Progenitor cell of endocrine pancreas (in vitro differentiated cells): ENCODE results near the gene SHISA6. TPM values are rescaled to one million over a fixed set of nuclear protein-coding genes. Genes with fewer than 3 reads are reported as not detected.

Experiments
- DNase-seq: peaks from one replicate; pipeline ENCODE4 v3.0.0; 2021; ENCODE audit warnings: low spot score; ENCODE audit not compliant: unreplicated experiment
- H3K27ac Mint-ChIP-seq: 2 replicates; pipeline ENCODE4 v1.8.0; 2021; ENCODE audit warnings: mild to moderate bottlenecking, moderate library complexity, mixed read lengths
- H3K27me3 Mint-ChIP-seq: 2 replicates; pipeline ENCODE4 v1.8.0; 2021; ENCODE audit warnings: mixed read lengths
- H3K36me3 Mint-ChIP-seq: 2 replicates; pipeline ENCODE4 v1.8.0; 2022; ENCODE audit warnings: mixed read lengths; ENCODE audit not compliant: insufficient read depth
- H3K4me1 Mint-ChIP-seq: 2 replicates; pipeline ENCODE4 v1.8.0; 2021; ENCODE audit warnings: low read depth, mixed read lengths
- H3K4me3 Mint-ChIP-seq: 2 replicates; pipeline ENCODE4 v1.8.0; 2021; ENCODE audit warnings: low read depth, mild to moderate bottlenecking, moderate library complexity, mixed read lengths
- H3K9me3 Mint-ChIP-seq: 2 replicates; pipeline ENCODE4 v1.8.0; 2021; ENCODE audit warnings: low read depth, mixed read lengths
- CTCF ChIP-seq: fragments of 200-600 bp; sonication (generic); IDR thresholded peaks from one replicate; pipeline ENCODE4 v1.5.0; 2021; ENCODE audit warnings: antibody characterized with exemption, mild to moderate bottlenecking; ENCODE audit not compliant: unreplicated experiment
- total RNA-seq: library from RNA; stranded (reverse); gene quantifications from 2 replicates; pipeline ENCODE4 v1.2.1, GENCODE V29; 2021

The SHISA6 gene
- total RNA-seq, 1 donor from 2014 or later: 1.0 TPM

DNA sequence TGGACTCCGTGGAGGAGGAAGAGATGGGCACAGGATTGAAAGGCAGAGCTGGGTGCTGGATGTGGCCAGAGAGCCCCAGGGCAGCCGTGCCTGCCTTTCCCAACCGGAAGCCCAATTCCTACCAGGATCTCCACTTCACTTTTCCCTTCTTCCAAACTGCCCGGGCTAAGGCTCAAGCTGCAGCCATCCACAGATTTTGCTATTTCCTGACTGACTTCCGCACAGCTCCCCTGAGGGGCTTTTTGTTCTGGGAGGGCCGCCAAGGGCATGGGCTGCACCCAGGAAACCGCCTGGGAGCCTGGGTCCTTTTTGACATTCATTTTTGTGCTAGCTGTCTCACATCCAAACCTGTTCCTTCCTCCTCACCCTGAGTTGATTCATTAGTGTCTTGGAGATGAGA is 4.2 kb downstream of the SHISA6 start:
- no peak overlapping the region for H3K27ac Mint-ChIP-seq
- H3K36me3 Mint-ChIP-seq: no peaks in the 10 kb centered on the region
- no peak for TF ChIP-seq CTCF
- H3K27me3 Mint-ChIP-seq: peaks cover 63% of the 10 kb centered on the region
- no peaks in the 10 kb centered on the region for H3K9me3 Mint-ChIP-seq
- peaks cover 10% of the 10 kb centered on the region for H3K4me1 Mint-ChIP-seq
- no peak overlapping the region for H3K4me3 Mint-ChIP-seq
- no peak for DNase-seq

- no peak for TF ChIP-seq CTCF
- Mint-ChIP-seq H3K36me3 (no peaks in the 10 kb centered on the region), H3K4me3 (no peak overlapping the region), H3K27ac (no peak overlapping the region), H3K4me1 (peaks cover 16% of the 10 kb centered on the region), H3K27me3 (peaks cover 63% of the 10 kb centered on the region), H3K9me3 (no peaks in the 10 kb centered on the region)
- no peak for DNase-seq
These were observed 4.8 kb downstream of the SHISA6 start for GRCh38 chr17:11245791-11246190.

DNA sequence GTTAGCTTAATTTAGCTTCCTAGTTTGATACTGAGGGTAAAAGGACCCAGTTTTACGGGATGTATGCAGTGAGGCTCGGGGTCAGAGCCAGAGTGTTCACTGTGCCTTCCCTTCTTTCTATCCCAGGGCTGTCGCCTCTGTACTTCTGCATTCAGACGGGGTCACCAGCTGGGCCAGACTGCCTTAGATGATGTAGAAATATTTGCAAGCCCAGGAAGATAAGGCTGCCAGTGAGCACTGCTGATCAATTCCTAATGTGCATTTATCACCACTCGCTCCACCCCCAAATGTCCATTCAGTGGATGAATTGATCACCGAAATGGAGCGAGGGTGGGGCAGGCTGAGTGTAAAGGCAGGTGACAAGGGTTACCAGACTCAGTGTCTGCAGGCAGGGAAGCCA is 9.1 kb downstream of the SHISA6 start:
- Mint-ChIP-seq H3K4me1 (peaks cover 31% of the 10 kb centered on the region), H3K27ac (peak overlapping the region; percentile 51), H3K27me3 (peaks cover 50% of the 10 kb centered on the region), H3K9me3 (no peaks in the 10 kb centered on the region), H3K36me3 (no peaks in the 10 kb centered on the region), H3K4me3 (no peak overlapping the region)
- TF ChIP-seq CTCF: no peak
- DNase-seq: no peak

DNA sequence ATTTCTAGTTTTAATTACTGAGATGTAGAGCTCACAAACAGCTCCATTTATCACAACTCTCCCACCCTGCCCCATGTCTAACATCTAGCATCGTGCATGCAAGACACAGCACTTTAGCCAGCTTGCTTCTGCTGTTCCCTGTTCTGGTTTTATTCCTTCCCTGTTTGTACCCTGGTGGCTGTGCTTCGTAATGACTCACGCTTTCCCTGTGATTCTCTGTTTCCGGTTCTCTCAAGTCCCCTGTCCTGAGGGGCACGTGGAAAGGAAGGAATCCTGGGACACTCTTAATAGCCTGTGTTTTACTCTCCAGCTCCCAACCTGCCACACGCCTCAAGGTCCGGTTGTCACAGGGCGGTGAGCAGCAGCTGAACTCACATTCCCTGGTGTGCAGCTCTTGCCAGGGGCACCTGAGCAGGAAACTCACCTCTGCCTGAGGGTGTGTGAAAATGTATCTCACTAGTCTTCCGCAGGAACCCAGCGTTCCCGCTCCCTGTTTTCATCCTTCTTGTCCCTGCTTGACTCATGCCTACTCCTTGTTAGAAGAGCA is 10.6 kb downstream of the SHISA6 start:
- Mint-ChIP-seq H3K36me3 (no peaks in the 10 kb centered on the region), H3K4me3 (no peak overlapping the region), H3K27me3 (peaks cover 38% of the 10 kb centered on the region), H3K4me1 (peaks cover 31% of the 10 kb centered on the region), H3K9me3 (no peaks in the 10 kb centered on the region), H3K27ac (no peak overlapping the region)
- no peak for DNase-seq
- no peak for TF ChIP-seq CTCF

GRCh38 chr17:11252146-11252545 is 11.1 kb downstream of the SHISA6 start:
- Mint-ChIP-seq H3K27me3 (peaks cover 35% of the 10 kb centered on the region), H3K36me3 (no peaks in the 10 kb centered on the region), H3K4me3 (no peak overlapping the region), H3K4me1 (peaks cover 31% of the 10 kb centered on the region), H3K27ac (no peak overlapping the region), H3K9me3 (no peaks in the 10 kb centered on the region)
- no peak for DNase-seq
- no peak for TF ChIP-seq CTCF
